T1000 (cell line): ENCODE data around the gene LGR6.
"Not testable (repeated sequence)": the region's sequence is repeated elsewhere in the genome, so short reads cannot be mapped to it uniquely, and the experiment has no call there.

Experiments used
- DNase-seq: peaks from one replicate; lab custom pipeline; 2025; ENCODE audit warnings: mixed read lengths; lab: John Stamatoyannopoulos, UW

LGR6 gene

DNA sequence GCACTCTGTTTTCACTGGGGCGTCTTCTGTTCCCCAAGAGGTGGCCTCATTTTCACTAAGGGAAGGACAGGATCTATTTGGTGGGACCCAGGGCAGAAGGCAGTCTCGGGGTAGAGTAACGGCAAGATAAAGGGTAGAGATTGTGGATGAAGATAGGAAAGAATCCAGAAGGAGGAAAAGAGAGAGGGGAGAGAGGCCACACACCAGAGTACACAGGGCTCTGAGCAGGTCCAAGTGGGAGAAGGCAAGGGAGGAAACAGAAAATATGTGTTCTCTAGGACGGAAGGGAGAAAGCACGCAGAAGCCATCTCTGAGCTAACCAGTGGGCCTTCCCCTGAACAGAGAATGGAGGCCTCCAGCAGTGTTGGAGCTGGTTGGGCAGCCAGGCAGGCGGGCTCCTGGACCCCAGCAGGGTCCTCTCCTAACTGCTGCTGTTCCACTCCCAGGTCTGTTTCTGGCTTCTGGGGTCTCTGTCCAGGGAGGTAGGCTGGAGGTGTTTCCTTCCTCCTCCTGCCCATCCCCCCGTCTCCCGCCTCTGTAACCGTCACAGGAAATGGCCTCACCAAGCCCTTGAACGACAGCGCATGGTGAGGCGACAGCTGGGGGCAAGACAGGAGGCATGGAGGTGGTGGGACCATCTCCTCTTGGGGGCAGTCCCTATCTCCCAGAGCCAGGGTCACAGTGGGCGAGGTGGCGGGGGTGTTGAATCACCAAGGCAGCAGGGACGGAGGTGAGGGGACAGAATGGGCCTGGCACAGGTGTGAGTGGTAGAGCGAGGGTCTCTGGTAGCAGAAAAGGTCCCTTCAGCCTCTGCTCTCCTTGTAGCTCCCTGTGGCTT, 33.8 kb upstream of the LGR6 start:
- no peak for DNase-seq

DNA sequence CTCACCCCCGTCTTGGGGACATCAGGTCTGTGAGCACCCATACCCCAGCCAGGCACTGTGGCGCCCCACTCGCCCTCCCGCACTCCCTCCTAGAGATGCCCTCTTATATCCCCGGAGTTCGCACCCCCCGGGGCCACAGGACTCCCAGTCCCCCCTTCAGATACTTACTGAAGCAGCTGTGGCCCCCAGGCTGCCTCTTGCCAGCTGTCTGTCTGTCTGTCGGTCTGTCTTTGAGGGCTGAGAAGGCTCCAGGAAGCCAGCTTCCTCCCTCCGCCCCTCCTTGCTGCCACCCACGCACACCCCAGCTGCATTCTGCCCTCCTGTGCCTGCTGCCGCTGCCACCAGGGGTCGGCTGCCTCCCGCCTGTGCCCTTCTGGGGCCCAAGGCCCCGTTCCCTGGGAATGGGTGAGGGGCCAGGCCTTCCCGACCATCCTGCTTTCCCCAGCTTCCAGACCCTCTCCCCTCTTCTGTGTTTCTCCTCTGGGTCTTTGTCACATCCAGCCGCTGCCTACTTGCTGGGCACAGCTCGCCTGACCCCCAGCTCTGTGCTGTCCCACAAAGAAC, 33.1 kb upstream of the LGR6 start, which contains the start of gene PTPN7:
Gene PTPN7 (minus strand): TSS at position 226 of the 564 bp plus-strand sequence. CDS start 1,200 bp downstream, outside the sequence.
- DNase-seq, result no peak

DNA sequence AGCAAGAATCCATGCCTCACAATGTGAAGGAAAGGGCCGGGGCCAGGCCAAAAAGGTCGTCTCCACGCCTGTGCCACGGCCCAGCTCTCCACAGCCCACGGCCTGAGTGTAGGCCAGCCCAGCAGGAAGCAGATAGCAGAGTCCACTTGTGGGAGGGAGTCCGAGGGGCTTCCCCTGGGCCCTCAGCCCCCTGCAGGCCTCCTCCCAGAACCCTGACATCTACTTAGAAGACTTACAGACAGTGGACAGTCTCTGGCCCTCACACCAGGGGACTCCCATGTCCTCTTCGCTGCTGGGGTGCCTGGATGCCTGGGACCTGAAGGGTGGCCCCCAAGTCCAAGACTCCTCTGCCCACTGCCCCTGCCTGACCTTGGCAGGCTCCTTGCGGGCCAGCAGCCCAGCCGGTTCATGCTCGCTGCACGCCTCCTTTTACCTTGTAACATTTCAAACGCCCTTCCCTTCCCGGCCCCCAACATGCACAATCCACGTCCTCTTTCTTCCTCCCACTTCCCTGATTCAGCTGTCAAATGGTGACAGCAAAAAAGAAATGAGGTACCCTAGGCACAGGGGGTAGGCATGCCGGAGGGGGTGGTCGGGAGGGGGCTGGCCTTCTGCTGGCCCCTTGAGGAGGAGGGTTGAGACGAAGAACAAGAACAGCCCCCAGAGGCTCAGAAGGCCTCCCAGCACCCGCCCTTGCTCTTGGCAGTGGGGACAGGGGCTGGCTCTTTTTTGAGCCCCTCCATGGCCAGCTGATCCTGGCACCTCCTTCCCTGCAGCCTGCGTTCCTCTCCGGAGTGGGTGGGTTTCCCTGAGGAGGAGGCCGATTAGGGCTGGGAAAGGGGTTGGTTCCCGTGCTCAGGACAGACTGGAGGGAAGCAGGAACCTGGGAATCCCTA, 32.2 kb upstream of the LGR6 start:
- DNase-seq, result no peak

DNA sequence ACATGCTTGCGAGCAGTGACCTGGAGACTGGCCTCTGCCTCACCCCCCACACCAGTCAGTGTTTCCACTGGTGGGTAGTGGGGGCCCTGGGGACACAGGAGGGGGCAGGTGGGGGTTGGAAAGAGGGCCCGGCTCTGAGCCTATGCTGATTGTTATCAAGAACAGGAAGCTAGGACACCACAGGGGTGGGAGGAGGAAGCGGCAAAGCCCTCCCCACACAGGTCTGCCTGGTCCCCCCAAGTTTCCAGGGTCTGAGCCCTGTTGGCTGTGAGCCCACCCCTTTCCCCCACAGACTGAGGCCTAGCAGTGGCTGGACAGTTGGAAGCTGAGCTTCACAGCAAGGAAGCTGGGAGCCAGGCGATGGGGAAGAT, 31.6 kb upstream of the LGR6 start:
- no peak for DNase-seq

DNA sequence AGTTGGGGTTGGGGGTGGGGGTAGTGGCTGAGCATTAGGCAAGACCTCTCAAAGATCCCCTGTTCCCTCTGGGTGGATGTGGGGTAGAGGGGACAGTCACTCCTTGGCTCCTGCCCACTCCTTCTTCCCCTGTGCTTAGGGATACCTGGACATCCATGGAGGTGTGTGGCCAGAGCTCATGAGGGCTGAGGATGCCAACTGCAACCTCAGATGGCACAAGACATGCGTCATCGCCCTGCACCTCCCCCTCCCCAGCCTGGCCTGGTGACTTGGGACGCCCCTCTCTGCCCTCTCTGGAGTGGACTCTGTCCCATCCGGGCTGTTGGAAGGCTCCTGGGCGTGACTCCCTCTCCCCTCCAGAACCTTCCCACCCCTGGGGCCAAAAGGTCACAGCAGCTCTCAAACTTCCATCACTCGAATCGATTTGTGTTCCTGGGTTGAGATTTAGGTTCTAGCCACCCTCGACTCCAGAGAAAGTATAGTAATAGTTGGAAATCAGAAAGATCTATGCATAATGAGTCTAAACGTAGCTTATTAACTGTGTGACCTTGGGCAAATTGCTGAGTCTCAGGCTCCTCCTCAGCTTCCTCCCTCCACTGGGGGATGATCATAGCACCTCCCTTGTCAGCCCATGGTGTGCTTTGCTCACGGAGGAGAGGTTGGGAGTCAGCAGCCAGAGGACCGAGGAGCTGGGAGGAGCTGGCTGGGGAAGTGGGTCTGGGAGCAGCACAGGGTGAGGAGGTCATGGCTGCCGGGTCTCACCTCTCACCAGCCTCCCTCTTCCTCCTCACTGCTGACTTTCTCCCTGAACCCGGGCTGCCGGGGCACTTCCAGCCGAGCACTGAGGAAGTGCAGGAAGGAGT, 30.9 kb upstream of the LGR6 start:
- DNase-seq, result no peak

DNA sequence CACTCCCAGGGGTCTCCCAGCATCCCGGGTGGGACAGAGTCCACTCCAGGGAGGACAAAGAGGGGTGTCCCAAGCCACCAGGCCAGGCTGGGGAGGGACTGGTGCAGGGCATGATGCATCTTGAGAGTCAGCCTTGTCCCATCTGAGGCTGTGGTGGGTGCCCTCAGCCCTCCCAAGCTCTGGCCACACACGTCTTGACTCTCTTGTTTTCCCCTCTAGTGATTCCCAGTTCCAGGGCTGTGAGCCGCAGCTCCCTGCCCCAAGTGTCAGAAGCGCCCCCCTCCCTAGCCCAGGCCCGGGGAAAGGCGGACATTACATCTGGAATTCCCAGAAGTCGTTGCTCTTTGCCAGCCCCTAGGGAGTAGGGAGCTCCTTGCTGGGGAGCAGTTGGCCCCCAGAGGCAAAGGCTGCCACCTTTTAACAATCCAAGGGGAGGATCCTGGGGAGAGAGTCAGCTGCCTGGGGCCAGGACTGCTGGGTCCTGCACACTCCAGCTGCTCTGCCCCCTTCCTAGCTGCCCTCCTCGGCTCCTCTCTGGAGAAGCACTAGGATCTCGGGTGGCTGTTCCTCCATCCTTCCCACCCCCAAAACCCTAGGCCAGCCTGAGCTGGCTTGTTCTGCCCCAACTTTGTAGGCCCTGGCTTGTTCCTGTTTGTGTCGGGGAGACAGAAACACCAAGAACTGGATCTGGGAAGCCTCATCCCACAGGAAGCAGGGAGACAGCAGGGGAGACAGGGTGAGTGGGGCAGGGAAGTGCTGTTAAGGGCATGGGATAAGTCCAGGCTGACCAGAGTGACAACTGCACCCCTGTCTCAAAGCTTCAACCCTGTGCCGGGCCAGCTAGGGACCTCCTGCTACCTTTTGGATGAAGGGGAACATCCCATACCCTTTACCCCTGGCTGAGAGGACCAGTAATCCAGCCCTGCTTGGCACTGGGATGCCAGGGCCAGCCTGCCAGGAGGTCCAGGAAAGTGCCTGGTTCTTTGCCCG, 30.0 kb upstream of the LGR6 start:
- DNase-seq, result no peak

DNA sequence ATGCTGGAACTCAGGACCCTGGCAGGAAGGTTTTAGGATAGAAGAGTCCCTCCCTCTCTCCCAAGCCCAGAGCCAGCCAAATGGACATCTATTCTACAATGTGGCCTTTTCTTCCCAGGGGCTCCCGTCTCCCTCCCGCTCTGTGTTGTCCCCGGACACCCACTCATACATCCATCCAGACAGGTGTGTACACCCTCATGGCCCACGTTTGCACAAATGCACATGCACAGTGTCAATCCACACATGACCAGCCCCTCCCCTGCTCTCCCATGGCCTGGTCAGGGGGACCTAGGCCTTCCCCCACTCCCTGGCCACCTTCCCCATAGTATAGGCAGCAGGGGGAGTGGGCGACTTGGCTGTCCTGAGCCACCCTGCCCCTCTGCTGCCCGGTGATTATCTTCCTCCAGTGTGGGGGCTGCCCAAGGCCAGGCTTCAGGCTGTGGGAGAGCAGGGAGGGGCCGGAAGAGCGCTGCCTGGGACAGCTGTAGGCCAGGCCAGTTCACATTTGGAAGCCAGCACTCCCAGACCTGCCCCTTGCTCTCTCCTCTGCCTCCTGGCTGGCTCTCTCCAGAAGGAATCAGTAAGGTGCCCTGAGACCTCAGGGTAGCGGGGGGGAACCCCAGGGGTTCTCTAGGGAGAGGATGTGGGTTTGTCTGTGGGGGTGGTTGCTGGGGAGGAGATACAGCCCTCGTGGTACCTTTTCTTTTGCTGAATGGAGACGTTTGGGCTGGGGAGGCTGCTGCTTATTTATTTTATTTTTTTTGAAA, 29.1 kb upstream of the LGR6 start:
- DNase-seq, result no peak

DNA sequence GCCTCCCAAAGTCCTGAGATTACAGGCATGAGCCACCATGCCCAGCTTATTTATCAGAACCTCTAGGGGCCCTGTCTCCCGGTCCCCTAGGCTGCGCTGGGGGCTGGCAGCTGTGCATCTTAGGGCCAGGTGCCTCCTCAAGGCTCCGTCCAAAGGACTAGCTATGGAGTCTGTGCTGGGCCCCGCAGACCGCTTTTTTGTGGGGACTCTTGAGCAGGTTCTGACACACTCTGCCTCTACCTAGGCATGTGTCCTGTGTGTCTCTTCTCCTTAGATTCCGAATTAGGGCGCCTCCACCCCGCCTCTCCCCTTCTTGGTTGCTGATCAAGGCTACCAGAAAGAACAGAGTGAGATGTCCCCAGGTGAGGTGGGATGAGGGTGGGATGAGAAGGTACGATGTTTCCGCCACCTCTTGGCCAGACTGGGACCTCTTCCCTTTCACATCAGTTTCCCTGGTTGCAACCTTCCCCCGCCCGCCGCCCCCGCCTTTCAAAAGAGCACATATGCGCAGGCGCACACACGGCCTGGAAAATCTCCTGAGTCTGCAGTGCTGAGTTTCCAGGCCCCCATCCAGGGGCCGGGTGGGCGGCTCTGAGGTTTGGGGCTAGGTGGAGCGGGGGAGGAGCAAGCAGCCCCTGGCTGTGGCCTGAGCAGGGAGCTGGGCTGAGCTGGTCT, 28.2 kb upstream of the LGR6 start:
- no peak for DNase-seq

DNA sequence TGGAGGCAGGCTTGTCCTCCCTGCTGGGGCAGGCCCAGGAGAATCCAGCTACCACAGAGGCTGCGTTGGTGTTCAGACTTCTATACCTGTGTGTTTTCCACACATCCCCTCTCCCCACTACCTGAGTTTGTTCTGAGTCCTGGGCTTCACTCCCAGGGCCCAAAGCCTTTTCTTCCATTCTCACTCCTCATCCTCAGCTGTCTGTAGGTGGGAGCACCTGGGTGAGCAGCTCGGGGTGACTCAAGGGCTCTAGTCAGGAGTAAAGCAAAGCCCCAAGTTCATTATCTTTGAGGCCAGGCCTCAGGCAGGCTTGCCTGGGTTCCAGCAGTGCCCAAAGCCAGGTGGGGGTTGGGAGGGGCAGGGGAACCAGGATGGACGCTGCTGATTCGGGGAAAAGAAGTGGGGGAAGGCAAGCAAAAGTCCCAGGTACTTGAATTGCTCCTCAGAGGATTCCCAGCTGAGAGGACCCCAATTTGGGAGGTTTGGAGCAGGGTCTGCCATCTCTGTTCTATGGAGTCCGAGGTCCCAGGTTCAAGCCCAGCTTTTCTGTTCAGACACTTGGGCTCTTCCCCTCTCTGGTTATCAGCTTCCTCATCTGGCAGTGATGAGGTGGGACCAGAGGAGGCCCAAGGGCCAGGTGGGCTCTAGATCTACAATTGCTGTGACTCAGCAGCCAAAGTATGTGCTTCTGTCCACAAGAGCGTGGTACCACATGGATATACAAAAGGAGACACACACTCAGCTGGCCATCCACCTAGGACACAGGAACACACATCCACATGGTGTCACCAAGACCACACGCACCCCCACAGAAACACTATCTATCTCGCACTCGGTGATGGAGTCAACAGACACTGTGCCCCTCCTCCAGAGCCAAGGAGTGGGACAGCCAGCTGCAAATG, 27.4 kb upstream of the LGR6 start:
- DNase-seq, result no peak

DNA sequence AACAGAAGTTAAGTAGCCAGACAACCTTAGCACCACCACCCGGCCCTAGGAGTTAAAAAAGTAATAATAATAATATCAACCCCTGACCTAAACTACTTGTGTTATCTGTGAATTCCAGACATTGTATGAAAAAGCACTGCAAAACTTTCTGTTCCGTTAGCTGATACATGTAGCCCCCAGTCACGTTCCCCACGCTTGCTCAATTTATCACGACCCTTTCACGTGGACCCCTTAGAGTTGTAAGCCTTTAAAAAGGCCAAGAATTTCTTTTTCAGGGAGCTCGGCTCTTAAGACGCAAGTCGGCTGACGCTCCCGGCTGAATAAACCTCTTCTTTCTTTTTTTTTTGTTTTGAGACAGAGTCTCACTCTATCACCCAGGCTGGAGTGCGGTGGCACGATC, 26.5 kb upstream of the LGR6 start:
- DNase-seq, result not testable (repeated sequence)

DNA sequence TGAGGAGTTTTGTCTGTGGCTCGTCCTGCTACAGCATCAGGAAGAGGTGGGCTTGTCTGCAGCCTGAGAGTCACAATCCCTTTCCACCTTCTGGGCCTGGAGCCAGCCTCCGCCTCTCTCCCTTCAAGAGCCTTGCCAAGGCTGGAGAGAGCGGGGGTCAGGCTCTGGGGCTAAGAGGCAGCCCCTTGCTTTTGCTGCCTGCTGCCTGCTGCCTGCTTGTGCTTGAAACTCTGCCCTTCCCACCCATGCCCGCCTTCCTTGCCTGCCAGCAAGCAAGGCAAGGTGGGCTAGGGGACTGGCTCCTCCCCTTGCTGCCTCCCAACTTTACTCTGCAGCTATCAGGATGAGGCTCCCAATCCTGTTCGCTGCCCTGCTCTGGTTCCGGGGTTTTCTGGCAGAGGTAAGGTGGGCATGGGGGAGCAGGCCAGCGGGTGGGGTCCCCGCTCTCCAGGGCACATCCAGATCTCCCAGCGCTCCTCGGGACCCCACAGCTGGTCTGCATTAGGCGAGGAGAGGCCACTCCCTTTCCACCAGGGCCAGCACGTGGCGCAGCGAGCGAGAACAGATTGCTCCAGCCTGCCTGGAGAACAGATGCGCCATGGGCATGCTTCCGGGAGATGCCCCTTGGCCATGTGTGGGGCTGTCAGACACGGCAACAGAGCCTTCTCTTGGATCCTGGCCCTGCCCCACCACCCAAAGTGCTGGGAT, 25.7 kb upstream of the LGR6 start:
- no peak for DNase-seq

DNA sequence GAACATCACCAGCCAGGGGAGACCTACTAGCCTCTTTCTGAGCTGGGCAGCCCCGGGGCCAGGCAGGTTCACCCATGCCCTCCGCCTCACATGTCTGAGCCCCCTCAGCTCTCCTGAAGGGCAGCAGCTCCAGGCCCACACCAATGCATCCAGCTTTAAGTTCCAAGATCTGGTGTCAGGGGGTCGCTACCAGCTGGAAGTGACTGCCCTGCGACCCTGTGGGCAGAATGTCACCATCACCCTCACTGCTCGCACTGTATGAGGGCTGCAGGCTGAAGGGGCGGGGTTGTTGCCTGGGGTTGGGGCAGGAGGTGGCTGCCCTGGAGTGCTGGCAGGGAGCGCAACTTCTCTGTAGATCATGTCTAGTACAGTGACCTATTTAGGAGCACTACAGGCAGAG, 24.7 kb upstream of the LGR6 start:
- no peak for DNase-seq

DNA sequence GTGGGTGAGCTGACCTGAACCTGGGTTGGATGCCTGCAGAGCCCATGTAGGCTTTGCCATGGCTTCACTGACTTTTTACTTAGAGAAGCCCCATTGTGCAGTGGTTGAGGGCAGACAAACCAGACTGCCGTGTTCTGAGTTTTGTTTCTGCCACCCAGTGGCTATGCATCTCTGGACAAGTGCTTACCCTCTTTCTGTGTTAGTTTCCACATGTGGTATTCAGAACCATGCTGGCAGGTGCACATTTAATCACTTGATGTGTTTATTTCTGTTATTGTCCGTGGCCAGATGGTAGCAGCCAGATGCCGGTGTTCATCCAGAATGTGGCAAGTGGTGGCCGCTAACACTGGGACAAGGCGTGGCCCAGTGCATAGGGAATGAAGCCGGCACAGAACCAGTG, 22.9 kb upstream of the LGR6 start:
- no peak for DNase-seq

DNA sequence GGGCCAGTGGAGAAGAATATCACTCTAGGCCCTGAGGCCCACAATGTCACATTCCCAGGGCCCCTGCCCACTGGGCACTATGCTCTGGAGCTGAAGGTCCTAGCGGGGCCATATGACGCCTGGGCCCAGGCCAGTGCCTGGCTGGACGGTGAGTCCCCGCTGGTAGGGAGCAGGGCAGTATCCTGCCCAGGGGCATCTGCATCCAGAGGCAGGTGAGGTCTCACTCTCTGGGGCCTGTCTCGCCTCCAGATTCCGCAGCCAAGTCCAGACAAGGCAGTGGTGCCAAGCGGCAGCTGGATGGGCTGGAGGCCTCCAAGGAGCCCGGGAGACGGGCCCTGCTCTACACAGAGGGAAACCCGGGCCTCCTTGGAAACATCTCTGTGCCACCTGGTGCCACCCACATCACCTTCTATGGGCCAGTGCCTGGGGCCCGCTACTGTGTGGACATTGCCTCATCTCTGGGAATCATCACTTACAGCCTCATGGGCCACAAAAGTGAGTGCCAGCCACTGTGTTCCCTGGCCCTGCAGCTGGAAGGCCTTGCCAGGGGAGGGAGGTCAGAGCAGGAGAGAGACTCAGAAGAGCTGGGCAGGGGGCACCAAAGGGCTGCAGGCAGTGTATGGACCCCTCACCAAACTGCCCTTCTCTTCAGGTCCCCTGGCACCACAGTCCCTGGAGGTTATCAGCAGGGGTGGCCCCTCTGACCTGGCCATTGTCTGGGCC, 22.1 kb upstream of the LGR6 start:
- DNase-seq, result no peak

DNA sequence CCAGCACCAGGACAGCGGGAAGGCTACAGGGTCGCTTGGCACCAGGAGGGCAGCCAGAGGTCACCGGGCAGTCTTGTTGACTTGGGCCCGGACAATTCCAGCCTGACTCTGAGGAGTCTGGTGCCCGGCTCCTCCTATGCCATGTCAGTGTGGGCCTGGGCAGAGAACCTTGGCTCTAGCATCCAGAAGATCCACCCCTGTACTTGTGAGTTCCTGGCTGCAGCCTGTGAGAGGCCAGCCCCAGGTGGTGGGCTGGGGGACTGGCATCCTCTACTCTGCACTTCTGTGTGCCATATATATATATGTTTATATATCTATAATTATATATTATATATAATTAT, 21.6 kb upstream of the LGR6 start:
- DNase-seq, result no peak

DNA sequence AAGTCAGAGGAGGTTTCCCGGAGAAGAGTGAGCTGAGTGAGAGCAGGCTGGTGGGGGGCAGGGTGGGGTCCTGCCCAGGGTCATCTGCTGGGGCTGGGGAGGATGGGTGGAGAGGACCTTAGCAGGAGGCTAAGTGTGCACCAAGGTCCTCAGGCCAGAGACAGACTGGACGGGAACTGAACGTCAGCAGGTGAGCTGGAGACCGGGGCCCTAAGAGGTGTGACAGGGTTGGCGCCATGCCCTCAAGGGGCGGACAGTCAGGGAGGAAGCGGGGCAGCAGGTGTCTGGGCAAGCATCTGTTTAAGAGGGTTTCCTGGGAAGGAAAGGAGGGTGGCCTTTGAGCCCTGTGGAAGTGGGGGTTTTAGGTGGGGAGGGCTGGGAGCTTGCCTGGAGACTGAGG, 19.6 kb upstream of the LGR6 start:
- DNase-seq, result no peak
